GM19452 (cell line): Measurements from ENCODE around the gene C1GALT1.
"Not testable (repeated sequence)": the region's sequence is repeated elsewhere in the genome, so short reads cannot be mapped to it uniquely, and the experiment has no call there.

Source experiments
- ATAC-seq: cut with Tn5 transposase; IDR thresholded peaks from one replicate; pipeline ENCODE4 v1.9.1; 2021; ENCODE audit not compliant: unreplicated experiment

The C1GALT1 gene

DNA sequence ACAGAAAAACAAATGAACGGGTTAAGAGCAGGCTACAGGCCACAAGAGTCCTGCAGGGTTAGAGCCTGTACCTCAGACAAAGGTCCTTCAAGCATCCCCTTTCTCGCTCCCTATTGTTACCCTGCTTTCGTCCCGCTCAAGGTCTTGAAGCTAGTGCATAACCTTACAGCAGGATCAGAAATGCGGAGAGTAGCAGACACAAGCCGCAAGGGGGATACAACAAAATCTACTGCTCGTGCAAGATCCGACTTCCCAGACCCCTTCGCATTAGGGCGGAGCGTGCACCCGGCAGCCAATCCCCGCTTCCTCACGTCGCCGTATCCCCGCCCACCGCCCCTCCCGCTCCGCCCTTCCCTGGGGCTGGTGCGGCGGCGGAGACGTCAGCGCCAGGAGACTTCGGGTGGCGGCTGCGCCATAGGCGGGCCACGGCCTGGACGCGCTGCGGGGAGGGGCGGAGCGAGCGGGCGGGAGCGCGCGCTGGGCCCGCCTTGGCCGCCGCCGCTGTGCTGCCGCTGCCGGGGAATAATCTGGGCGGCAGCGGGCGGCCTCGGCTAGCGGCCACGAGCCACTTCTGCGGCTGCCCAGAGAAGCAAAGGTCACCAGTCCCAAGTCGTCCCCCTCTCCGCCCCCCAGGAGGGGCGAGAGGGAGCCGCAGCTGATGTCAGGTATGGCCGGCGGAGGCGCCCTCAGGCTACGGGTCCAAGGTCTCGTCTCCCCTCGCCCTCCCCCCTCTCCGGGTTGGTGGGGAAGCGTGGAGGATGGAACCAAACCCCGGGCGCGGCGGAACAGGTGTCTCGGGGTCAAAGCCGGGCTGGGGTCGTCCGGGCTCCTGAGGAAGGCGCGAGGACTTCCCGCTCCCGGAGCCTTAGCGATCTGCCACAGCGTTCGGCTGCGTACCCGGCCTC lies at the start of gene C1GALT1:
TSS of gene C1GALT1 (plus strand) at position 389 of the 905 bp plus-strand sequence. CDS start 51,776 bp downstream, outside the sequence.
- peak; percentile 82 for ATAC-seq

DNA sequence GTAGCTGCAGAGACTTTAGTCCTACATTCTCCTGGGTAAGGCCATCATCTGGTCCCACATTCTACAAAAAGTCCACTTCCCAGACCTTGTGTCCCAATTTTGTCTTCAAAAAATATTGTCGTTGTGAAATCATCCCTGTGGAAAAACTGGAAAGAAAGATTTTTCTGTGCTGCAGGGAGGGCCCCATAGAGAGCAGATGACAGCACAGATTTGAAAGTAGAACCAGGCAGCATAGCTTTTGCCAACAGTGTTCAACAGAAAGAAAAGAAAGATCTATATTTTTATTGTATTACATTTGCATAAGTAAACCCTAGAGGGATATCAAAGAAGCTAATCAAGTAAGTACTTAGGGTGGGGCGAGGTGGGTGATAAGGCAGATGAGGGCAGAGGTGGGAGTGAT lies 48.3 kb upstream of the C1GALT1 start:
- no peak for ATAC-seq

DNA sequence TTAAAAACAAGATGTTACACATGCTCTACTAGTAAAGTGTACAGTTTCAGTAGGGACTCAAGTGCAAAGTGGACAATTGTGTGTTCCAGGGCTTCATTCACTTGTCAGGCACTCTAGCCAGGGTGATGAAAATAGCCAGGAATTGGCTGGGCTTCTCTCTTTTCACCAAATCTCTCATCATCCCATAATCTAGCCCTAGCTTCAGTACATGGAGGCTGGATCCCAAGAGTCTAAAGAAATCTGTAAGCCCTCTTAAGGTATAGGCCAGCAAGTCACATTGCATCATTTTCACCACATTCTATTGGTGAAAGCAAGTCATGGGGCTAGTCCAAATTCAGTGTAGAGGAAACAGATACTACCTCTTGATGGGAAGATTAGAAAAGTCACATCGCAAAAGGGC lies 47.3 kb upstream of the C1GALT1 start:
- no peak for ATAC-seq

DNA sequence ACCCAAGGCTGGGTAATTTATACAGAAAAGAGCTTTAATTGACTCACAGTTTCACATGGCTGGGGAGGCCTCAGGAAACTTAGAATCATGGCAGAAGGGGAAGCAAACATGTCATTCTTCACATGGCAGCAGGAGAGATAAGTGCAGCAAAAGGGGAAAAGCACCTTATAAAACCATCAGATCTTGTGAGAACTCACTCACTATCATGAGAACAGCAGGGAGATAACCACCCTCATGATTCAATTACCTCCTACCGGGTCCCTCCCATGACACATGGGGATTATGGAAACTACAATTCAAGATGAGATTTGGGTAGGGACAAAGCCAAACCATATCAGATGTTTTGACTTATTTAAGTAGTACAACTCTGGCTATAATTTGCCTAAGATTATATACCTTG lies 46.4 kb upstream of the C1GALT1 start:
- ATAC-seq = not testable (repeated sequence)

DNA sequence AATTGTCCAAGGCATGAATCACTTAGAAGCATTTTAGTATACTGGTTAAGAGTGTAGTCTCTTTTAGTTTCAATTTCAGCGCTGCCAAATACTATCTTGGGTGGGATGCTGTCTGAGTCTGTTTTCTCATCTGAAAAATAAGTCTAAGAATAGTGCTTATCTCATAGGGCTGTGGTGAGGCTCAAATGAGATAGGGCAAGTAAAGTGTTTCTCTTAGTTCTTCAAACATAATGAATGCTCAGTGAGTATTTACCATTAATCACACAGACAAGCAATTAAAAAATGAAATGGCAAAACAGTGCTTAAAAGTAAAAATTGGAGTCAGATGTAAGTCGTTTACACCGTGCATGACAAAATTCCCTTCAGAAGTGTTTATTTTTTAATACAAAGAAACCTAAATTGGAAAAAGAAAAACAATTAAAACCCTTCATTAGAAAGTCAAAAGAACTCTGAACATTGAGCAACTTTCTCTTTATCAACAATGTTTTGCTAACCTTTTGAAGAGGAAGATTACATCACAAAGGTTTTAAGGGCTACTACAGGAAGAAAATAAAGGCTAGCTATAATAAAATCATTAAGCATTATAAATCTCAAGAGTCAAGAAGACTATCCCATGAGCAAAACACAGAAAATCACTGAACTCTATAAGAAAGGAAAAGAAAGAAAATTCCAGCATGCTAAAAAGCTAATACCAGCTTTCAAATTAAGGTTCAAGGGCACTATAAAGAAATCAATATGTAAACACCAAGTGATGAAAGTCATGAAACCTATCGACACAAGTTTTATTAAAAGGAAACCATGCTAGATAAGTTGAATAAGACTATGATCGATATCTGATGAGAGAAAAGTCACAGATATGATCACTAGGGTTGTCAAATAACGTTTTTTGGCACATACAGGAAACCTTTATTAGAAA lies 45.6 kb upstream of the C1GALT1 start:
- ATAC-seq = no peak

DNA sequence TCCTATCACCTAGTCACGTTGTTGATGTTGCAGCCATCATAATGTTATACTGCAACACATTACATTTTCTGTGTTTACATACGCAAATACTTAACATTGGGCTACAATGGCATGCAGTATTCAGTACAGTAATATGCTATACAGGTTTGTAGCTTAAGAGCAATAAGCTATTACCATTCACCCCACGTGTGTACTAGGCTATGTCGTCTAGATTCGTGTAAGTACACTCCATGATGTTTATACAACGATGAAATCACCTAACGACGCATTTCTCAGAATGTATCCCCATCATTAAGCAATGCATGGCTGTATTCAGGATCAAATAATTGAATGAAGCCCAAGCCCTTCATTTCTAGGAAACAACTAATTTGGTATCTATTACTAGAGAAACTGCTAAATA lies 43.4 kb upstream of the C1GALT1 start:
- no peak for ATAC-seq

DNA sequence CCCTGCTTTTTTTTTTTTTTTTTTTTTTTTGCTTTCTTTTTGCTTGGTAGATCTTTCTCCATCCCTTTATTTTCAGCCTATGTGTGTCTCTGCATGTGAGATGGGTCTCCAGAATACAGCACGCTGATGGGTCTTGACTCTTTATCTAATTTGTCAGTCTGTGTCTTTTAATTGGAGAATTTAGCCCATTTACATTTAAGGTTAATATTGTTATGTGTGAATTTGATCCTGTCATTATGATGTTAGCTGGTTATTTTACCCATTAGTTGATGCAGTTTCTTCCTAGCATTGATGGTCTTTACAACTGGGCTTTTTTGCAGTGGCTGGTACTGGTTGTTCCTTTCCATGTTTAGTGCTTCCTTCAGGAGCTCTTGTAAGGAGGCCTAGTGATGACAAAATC lies 38.9 kb upstream of the C1GALT1 start:
- not testable (repeated sequence) for ATAC-seq

DNA sequence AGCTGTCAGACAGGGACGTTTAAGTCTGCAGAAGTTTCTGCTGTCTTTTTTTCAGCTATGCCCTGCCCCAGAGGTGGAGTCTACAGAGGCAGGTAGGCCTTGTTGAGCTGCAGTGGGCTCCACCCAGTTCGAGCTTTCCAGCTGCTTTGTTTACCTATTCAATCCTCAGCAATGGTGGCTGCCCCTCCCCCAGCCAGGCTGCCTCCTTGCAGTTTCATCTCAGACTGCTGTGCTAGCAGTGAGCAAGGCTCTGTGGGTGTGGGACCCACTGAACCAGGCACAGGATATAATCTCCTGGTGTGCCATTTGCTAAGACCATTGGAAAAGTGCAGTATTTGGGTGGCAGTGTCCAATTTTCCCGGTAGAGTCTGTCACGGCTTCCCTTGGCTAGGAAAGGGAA lies 37.2 kb upstream of the C1GALT1 start:
- not testable (repeated sequence) for ATAC-seq

DNA sequence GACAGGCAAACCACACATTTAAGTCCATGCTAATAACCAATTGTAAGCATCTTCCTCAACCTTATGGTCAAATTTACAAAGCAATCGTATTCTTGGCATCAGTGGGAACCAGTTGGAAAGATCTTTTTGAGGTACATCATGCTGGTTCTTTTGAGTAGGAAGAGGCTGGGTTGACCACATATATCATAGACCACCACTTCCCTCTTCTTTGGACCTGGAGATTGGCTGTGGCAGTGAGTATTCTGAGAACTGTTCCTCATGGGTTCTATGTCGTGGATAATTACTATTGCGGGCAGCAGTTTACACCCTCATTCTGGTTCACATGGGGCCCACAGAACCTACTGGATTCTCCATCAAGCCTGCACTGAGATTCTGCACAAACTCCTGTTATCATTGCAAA lies 35.5 kb upstream of the C1GALT1 start:
- no peak for ATAC-seq

DNA sequence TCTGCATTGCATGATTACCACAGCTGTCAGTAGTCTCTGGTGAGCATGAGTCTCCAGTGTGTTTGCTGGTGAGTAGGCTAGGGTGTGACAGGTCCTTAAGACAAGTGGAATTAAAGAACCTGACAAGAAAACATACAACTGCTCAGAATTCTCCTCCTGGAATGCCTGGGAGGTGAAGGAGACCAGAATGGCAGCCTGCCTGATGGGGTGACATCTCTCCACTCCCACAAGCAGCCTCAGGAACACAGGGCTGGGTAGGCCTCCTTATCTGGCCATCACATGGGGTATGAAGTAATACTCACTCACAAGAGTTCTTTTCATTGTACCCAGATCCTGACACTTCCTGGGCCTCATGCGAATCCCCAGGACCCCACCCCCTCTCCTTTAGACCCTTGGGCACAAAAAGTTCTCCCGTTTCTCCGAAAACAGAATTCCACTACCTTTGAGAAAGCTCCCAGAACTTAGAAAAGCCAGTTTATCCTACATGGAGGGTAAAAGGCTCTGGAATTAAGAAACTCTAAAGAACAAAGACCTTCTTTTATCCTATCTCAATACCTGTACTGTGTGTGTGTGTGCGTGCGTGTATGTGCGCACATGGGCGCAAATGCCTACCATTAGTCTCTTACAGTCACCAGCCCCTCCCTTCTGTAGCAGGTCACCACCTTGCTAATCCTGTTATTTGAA lies 33.4 kb upstream of the C1GALT1 start:
- no peak for ATAC-seq

DNA sequence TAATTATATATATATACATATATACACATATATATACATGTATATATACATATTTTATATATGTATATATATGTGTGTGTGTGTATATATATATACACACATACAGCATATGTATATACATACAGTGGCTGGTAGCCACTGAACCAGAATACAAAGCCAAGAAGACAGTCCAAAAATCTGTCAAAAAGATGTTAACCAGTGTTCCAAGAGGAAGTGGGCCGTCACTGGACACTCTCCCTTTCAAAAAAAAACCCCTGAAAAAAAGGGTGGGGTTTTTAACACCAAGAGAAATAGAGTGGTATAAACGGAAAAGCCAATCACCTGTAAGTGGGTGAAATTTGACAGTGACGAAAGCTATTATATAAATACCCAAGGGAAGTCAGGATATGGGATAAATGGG lies 31.1 kb upstream of the C1GALT1 start:
- ATAC-seq = no peak

DNA sequence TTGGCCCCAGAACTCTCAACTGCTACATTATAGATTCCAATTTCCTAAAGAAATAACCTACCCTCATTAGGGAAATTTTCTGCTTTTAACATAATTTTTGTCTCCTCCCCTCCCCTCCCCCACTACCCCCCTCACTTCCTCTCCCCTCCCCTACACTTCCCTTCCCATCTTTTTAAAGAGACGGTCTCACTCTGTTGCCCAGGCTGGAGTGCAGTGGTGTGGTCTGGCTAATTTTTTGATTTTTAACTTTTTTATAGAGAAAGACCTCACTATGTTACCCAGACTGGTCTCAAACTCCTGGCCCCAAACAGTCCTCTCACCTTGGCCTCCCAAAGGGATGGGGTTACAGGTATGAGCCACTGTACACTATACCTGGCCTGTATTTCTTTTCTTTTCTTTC lies 30.5 kb upstream of the C1GALT1 start:
- no peak for ATAC-seq

DNA sequence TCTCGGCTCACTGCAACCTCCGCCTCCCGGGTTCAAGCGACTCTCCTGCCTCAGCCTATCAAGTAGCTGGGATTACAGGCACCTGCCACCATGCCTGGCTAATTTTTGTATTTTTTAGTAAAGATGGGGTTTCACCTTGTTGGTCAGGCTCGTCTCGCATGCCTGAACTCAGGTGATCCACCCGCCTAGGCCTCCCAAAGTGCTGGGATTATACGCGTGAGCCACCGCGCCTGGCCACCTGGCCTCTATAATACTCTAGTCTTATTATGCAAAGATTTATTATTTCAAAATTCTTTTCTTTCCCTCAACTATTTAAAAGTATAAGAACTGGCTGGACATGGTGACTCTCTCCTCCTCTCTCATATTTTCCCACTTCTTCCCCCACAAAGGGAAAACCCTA lies 30.0 kb upstream of the C1GALT1 start:
- ATAC-seq = no peak

DNA sequence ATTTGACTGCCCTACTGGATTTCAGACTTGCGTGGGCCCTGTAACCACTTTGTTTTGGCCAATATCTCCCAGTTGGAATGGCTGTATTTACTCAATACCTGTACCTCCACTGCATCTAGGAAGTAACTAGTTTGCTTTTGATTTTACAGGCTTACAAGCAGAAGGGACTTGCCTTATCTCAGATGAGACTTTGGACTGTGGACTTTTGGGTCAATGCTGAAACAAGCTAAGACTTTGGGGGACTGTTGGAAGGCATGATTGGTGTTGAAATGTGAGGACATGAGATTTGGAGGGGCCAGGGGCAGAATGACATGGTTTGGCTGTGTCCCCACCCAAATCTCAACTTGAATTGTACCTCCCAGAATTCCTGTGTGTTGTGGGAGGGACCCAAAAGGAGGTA lies 28.0 kb upstream of the C1GALT1 start:
- not testable (repeated sequence) for ATAC-seq

DNA sequence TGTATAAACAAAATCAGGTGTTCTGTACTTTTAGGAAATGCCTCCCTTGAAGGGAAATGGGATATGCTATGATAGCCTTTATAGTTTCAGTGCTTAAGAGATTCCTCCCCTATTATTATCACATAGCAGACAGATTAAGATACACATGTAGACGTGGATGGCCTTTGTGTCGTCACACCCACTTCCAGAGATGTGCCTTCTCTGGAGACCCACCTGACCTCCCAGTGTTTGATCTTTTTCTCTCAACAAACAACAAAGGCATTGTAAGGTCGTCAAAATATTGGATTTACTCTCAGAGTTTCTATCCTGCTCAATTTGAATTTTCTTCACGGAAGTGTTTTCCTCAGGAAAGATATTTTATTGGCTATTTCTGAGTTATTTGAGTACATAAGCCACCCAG lies 25.7 kb upstream of the C1GALT1 start:
- no peak for ATAC-seq

DNA sequence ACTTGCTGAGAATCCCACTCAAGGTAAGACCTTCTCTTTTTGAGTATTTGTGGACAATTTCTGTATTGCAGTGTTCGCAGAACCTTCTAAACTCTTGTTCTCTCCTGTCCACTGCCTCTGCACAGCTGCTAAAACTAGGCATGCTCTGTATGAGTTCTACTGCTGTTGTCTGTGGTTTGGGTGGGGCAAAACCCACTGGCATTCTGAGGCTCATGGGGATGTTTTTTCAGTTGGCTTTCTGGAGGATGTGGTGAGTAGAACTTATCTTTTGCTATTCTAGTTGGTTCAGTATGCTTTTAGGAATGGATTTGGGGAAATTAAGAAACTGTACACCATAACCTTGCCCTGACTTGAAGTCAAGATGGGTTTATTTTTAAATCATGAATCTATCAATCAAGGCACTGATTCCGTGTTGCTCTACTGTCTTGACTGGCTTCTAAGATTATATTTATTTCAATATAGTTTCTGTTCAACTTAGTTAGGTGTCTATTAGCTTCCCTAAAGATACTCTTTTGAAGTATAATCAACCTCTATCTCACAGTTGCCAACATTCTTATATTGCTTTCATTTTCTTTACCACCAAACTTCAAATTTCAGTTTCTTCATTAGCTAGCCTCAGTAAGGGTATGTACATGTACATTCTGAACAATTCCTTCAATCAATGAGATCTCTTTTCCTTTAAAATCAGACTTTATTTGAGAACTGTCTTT lies 25.0 kb upstream of the C1GALT1 start:
- ATAC-seq = peak; percentile 69

DNA sequence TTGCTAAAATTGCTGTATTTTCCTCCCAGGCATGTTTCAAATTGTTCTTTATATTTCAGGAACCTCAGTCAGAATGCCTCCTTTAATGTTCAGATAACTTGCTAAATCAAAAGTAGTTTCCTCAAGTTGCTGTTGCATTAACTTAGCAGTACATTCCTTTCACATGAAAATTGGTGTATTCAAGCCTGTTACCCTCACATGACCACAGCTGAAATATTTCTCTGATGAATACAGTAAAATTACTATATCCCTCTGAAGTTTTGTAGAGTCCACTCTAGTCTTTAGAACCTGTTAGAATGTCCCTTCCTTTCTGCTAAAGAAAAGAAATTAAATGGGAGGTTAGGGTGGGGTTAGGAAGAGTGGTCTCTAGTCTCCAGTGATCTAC lies 24.5 kb upstream of the C1GALT1 start:
- peak; percentile 10 for ATAC-seq

DNA sequence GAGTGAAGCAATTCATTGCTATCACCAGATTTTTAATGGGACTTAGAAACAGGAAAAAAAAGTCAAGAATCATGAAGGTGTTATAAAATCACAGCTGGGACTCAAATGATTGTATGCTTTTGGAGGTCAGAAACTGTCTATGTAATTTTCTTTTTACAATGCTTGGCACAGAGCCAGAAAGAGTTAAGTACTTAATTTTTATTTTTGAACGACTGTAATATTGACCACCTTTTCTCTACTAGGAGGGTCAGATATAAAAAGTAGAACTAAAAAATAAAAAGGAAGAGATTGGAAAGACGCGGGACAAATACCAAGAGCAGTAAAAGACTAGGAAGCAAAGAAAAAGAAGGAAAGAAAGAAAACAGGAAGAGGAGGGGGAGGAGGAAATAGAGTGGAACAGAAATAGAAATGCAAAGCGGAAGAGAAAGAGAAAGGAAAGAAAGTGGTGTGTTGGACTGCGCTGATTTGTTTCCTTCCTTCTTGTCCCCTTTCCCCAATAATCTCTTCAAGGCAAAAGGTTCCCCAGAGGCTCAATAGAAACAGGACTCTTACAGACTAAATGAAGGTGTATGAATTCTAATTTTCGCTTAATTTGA lies 23.2 kb upstream of the C1GALT1 start:
- no peak for ATAC-seq

DNA sequence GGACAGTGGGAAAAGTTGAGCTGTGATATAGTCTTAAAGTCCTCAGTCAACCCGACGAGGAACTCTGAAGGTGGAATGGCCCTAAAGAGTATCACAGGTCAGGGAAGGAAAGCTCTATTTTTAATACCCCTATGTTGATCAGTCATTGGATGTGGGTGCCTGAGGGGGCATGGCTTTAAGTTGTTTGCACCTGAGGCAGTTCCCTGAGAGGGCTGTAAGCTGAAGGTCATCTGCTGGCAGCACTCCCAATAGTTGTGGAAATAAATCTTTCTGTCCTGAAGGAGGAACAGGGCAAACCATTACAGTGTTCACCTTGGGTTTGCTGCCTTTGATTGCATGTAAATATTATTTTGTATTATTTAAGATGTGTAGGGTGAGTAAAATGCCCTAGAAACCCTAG lies 17.8 kb upstream of the C1GALT1 start:
- no peak for ATAC-seq

DNA sequence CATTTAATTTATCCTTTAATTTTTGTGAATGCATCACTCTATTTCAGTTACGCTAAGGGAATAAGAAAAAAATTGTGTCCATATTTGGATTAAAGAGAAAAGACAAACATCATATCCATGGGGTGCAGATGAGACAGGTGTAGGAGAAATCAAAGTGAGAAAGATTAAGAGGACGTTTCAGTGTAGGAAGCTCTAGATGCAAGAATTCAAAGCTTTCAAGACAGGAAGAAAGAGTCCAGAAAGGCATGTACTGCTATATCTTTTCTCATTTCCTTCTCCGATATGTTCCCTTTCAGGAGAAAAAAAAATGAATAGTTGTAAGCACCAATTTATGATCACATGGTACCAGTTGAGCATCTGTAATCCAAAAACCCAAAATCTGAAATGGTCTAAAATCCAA lies 17.0 kb upstream of the C1GALT1 start:
- no peak for ATAC-seq
